HG02938 (cell line): ENCODE results near the gene ZPBP2.
"Not testable (repeated sequence)": the region's sequence is repeated elsewhere in the genome, so short reads cannot be mapped to it uniquely, and the experiment has no call there.

Experiments used
- ATAC-seq: cut with Tn5 transposase; IDR thresholded peaks from one replicate; pipeline ENCODE4 v1.9.1; 2021; ENCODE audit warnings: mild to moderate bottlenecking, moderate library complexity; ENCODE audit not compliant: unreplicated experiment

ZPBP2 gene

DNA sequence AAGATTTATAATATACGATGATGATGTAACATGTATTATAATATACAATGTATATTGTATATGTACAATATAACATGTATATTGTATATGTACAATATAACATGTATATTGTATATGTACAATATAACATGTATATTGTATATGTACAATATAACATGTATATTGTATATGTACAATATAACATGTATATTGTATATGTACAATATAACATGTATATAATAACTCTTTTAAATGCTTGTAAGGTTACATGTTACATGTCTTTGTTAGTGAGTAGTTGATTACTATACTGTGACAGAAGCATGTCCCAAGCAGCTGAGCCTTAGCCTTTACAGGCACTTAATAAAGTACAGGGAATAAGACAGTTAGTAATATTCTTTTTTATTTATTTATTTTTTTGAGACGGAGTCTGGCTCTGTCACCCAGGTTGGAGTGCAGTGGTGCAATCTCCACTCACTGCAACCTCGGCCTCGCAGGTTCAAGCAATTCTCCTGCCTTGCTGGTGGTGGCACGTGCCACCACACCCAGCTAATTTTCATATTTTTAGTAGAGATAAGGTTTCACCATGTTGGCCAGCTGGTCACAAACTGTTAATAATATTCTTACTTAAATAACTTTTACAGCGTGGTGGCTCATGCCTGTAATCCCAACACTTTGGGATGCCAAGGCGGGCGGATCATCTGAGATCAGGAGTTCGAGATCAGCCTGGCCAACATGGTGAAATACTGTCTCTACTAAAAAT is 11.9 kb upstream of the ZPBP2 start:
- ATAC-seq: not testable (repeated sequence)

DNA sequence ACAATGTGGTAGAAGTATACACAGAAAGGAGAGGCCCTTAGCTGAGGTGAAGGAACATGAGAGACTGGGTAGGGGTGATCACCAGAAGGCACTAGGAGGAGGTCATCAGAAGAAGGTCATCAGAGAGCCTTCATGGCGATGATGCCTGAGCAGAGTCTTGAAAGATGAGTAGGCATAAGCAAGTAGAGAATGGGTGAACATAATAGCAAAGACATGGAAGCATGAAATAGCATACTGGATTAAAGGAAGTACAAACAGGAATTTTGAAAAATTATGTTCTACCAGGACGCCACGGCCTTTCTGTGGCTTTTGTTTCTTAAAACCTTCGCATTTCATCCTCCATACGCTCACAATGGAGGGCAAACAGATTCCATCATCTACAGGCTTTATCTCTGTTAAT is 6.8 kb upstream of the ZPBP2 start:
- no peak for ATAC-seq

DNA sequence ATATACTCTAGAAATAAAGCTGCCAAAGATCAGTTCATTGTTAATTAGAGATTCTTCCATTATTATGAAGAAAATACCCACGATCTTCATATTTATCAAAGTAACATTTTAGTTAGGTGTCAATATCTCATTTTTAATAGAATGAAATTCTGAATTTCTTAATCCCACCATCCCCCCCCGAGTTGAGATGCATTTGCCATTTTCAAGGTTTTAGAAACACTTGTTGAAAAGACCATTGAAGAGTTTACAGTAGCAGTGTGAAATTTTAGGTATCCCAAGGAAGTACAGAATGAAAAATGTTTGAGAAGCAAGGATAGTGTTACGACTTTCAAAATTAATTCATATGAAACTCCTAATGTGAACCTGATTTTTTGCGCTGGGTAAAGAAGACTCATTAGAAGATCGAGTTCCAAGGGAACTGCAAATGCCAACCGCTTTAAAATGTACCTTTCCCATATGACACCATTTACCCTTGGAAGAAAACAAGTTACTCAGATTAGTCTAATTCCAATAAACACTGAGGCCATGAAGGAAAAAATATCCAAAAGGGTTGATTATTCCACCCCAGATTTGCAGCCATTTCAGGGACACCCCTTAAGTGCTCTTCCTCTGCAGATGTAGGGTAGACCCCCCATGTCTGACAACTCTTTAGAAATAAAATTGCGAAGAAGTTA is 4.6 kb upstream of the ZPBP2 start:
- ATAC-seq: no peak

DNA sequence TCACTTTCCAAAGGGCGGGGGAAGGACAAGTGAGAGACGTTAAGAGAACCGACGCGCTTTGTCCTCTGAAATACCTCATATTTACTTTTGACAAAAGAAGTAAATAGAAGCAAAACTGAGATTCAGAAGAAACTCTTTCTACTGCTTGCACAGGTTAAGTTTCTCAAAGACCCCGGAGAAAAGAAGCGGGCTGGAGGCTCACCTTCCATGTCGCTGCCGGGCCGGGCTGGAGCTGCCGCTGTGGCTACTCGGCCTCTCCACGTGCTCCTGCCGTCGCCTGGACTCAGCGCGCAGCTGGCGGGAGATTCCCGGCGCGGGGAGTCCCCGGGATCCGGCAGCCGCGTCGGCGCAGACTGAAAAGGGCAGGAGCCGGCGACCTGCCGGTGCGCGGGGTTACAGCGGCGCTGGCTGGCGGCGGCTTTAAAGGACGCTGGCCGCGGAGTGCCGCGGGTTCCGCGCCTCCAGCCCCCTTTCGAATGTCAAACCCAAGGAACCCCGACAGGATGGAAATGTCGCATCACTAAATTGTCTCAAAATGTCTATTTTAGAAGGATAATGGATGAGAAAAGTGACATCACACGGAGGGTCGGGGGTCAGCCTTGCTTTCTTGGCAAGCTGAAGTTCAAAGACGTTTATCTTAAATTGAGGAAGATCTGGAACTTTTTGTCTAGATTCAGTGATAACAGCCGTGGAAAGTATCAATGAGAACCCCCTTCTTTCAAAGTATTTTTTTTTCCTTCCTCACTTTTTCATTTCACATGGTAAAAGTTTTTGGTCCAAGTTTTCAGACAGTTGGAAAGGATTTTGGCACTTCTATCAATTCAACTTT is 3.9 kb upstream of the ZPBP2 start, which contains the start of gene IKZF3:
TSS of gene IKZF3 (minus strand) at position 395 of the 829 bp plus-strand sequence. CDS start at position 209, 186 bp downstream.
- peak; percentile 17 for ATAC-seq

DNA sequence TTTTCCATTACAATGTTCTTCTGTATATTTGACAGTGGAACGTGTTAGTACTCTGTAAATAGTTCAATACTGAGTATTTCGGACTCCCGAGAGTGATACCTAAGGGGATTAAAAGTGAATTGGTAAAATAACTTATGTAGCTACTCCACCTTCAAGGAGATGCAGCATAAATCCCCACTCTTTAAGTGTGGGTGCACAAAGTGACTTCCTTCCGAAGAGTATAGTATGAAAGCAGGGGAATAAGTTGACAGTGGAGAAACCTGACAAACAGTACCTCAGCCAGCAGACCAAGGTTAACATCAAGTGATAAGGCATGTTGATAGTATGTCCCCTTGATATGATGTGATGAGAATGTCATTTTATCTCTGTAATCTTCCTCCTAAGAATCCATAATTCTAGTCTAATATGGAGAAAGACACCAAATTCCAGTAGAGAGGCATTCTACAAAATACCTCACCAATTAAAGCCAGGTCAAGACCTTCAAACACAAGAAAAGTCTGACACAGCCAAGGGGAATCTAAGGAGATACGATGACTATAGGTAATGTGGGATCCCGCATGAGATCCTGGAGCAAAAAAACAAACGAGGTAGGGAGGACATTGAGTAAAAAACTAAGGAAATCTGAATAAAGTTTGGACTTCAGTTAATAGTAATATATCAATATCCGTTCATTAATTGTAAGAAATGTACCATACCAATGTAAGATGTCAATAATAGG is 1.8 kb upstream of the ZPBP2 start:
- ATAC-seq: no peak

DNA sequence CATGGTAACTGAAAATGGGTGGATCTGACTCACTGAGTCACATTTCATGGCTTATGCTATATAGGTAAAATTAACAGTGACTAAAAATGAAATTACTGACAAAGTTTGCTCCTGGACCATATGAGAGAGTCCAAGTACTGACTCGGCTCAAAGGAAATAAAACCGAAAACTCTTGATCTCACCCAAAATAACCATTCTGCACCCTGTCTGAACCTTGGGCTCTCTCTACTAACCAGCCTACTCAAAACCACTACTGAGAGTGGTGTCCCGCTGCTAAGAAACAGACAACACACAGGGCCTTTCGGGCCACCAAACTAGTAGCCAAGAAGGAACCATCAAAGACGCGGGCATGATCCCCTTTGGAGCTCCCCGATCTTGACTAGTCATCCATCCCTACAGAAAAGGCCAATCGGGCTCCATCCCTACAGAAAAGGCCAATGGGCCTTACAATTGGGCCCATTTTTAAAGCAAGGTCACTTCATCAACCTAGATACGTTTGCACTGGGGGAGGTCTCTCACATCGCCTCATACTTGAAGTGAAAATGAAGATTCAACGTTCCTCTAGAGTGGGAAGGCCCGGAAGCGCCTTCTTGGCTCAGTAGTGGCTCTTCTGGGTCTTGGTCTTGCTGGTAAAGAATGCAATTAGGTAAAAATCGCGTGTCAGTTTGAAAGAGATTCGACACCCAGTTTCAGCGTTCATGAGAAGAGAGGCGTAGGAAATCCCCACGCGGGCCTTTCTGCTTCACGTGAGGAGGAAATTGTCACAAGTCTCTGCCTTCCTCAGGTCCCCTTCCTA is 720 bp upstream of the ZPBP2 start:
- ATAC-seq: peak; percentile 51

DNA sequence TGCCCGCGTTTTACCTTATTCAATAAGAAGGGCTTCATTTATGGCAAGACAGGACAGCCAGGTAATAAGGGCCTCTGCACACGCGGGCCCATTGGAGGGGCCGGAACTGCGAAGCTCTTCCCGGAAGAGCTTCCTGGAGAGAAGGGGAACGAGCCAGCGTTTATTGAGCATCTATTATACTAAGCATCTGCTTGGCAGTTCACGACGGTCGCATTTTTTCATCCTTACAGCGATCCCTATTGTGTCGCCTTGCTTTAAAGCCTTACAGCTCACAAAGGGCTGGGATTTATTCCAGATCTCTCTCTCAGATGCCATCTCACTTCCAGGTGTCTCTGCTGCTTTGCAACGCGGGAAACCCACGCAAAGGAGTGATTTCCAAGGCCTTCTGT is 546 bp downstream of the ZPBP2 start:
- no peak for ATAC-seq

DNA sequence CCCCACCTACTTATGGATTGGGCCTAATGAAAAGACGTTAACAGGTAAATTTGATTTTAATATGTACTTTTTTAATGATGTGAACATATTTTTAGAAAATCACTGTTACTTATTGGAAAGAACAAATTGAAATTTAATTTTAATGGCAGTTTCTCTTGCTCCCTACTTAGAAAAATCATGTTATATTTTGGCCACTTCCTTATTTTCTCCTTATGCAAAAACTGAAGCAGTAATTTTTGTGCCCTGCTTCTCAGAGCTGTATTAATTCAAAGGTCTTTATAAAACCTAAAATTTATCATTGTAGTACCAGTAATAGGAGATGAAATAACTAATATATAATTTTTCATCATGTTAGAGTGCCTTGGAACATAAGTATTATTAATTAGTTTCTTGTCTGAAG is 2.8 kb downstream of the ZPBP2 start:
- no peak for ATAC-seq

DNA sequence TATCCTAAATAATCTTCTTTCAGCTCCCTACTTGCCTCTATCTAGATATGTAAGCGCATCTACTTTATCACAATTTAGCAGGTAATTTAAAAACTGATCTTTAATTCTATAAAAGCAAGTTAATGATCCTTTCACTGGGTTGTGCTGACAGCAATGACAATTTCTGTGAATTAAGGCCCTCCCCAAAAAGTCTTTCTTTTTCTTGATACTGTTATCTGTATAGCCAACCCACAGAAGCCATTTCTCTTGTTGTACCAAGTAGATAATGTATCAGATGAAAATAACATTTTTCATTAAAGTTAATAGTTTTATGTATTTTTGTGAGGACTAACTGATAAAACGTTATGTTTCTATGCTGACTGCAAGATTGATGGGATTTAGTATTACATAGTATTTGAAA is 3.8 kb downstream of the ZPBP2 start:
- no peak for ATAC-seq

DNA sequence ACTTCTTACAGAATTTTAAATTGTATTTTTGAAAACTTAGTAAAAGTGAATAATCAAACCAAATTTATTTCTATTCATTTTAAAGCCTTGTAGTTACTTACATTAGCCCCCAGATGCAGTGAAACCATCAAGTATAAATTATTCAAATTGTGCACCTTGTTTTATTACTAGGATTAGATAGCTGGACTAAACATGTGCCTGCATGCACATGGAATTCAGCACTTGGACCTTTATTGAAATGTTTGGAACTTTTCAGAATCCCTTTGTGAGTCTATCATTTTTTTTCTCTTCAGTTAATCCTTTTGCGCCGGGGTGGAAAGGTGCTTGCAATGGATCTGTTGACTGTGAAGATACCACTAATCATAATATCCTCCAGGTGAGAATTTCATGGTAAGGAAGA is 4.7 kb downstream of the ZPBP2 start:
- ATAC-seq: no peak

DNA sequence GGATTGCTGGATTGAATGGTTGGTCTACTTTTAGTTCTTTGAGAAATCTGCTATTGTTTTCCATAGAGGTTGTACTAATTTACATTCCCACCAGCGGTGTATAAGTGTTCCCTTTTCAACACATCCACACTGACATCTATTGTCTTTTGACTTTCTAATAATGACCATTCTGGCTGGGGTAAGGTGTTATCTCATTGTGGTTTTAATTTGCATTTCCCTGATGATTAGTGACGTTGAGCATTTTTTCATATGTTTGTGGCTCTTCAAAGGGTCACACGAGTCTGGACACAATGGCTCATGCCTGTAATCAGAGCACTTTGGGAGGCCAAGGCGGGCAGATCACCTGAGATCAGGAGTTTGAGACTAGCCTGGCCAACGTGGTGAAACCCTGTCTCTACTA is 18.1 kb downstream of the ZPBP2 start:
- not testable (repeated sequence) for ATAC-seq

DNA sequence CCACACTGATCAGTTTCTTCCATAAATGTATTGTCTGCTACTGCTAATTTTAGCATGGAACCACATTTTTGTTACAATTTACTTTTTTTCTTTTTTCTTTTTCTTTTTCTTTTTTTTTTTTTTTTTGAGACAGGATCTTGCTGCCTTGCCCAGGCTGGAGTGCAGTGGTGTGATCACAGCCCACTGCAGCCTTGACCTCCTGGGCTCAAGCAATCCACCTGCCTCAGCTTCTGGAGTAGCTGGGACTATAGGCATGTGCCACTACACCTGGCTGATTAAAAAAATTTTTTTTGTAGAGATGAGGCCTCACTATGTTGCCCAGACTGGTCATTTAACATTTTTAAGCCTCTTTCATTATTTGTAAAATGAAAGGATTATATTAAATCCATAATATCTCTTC is 19.1 kb downstream of the ZPBP2 start:
- ATAC-seq: no peak

DNA sequence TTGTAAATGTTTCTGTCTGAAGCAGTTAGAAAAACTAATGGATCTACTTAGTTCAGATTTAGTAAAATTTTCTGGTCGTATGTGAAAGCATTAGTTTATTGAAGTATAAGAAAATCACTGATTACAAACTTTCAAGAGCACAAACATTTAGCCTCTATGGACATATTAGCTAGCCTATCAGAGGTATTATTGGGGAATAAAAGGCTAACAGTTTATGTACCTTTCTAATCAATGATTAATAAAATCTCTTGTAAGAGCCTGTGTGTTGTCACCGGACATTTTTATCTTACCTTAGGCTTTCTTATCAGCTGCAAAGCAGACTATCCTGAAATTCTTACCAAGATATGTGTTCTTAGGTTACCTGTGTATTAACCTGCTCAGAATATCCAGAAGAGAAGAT is 21.2 kb downstream of the ZPBP2 start:
- no peak for ATAC-seq

DNA sequence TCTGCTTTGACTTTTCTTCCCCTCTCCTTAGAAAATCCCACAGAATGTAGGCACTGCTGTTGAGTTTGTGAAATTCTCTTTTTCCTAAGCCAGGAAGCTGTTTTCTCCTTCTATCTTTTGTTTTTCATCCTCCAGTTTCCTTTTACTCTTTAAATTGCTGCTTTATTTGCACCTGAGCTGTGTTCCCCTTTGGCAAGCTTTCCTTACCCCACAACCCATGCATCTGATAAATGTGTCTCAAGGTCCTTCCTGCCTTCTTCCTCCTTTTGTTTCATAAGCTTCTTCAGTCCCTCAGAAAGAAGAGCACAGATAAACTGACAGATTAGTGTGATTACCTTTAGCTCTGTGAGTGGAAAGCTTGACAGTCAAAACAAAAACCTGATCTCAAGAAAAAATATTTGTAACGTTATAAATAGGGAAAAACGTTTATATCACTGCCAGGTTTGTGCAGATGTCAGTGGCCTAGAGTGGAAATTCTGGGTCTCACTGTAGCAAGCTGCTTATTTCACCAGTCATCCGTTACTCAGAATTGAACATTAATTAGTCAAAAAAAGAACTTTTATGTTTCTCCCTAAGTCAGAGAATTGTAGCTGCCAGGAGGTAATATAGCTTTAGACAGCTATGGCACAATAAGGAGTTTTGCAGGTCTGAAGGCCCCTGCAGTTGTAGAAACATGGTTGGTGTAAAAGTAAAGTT is 26.8 kb downstream of the ZPBP2 start:
- ATAC-seq: no peak

DNA sequence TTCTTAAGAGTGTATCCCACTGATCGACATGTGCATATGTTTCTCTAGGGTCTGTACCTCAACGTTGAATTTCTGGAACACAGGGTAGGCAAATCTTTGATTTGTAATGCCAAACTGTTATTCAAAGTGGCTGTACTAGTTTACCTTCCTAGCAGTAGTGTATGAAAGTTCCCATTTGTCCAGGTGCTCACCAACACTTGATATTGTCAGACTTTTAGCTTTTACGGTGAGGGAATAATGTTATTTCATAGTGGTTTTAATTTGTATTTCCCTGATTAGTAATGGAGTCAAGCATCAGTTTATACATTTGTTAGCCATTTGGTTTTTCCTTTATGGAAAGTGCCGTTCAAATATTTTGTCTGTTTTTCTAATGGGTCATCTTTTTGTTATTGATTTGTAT is 30.1 kb downstream of the ZPBP2 start:
- ATAC-seq: no peak

DNA sequence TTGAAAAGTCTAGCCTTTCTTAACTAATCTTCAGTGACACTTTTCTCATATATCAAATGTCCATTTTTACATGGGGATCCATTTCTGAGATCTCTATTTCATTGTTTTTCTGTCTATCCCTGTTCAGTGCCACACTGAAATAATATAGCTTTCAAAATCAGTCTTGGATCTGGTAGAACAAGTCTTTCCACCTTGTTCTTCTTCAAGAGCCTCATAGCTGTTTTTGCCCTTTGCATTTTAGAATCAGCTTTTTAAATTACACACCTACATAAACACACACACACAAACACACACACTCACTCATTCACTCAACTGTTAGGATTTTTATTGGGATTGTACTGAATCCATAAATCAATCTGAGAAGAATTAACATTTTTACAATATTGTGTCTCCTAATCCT is 31.2 kb downstream of the ZPBP2 start:
- ATAC-seq: no peak

DNA sequence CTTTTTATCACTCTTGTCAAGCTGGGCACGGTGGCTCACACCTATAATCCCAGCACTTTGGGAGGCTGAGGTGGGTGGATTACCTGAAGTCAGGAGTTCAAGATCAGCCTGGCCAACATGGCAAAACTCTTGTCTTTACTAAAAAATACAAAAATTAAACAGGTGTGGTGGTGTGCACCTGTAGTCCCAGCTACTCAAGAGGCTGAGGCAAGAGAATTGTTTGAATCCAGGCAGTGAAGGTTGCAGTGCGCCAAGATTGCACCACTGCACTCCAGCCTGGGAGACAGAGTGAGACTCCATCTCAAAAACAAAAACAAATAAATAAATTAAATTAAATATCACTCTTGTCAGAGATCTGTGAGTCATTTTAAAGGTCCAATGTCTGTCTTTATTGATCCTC is 34.0 kb downstream of the ZPBP2 start:
- not testable (repeated sequence) for ATAC-seq

DNA sequence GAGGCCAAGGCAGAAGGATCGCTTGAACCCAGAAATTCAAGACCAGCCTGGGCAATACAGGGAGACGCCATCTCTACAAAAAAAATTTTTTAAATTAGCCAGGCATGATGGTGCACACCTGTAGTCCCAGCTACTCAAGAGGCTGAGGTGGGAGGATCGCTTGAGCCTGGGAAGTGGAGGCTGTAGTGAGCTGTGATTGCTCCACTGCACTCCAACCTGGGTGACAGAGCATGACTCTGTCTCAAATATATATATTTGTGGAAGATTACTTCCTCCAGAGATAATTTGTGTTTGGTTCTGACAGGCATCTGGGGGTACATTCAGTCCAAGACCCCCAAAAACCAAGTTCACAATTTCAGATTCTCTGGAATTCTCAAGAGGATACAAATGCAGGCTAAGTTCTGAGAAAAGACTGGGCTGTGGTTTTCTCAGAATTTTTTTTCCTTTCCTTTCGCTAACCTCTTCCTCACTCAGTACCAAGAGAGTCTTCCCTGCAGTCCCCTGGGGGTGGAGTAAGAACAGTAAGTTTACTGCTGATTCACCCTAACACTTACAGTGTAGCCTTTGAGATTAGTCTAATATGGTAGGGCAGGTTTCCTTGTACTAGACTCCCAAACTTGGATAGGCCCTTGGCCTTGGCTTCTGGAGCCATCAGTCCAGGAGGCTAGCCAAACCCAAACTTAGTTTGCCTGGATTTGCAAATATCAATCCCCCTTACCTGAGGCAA is 35.3 kb downstream of the ZPBP2 start:
- no peak for ATAC-seq

DNA sequence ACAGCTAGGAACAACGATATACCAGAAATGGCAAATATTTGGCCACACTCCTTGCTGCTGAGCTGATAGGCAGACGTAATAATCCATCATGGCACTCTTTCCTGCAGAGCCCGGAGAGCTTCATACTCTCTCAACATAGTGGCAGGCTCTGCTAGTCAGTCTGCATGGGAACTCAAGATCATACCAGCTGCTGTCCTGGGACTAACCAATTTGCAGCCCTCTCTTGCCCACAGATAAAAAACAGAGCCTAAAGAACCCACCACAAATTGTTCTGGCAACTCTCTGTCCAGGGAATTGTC is 36.9 kb downstream of the ZPBP2 start:
- no peak for ATAC-seq
